ENCODE measurements around the gene S1PR5.
"Not testable (repeated sequence)": the region's sequence is repeated elsewhere in the genome, so short reads cannot be mapped to it uniquely, and the experiment has no call there.

The S1PR5 gene

GRCh38 chr19:10535613-10536012 lies 18.4 kb upstream of the S1PR5 start:
- Histone ChIP-seq H3K27ac (ENCODE audit: low read length) (no peak overlapping the region), H4K20me1 (ENCODE audit: insufficient read depth, low read length) (no peaks in the 10 kb centered on the region), H3K79me2 (ENCODE audit: insufficient read depth, low read length) (no peaks in the 10 kb centered on the region), H3K36me3 (ENCODE audit: insufficient read depth, low read length) (no peaks in the 10 kb centered on the region), H3K4me3 (ENCODE audit: low read depth in 1 of 2, low read length in 2 of 2) (no peak overlapping the region), H2AFZ (ENCODE audit: low read depth, low read length) (no peak overlapping the region), H3K27me3 (ENCODE audit: insufficient read depth, low read length, poor library complexity) (no peaks in the 10 kb centered on the region), H3K4me2 (ENCODE audit: insufficient read depth, low read length) (no peak overlapping the region), H3K9ac (ENCODE audit: low read depth, low read length) (no peak overlapping the region), H3K4me1 (ENCODE audit: insufficient read depth, low read length) (no peaks in the 10 kb centered on the region), H3K9me3 (ENCODE audit: insufficient read depth, low read length, severe bottlenecking) (no peaks in the 10 kb centered on the region)
- DNase-seq (no peak), ATAC-seq (ENCODE audit: insufficient read depth, low read depth) (no peak)
- TF ChIP-seq CTCF (IDR thresholded peaks at IDR 0.05; ENCODE audit: borderline replicate concordance, extremely low read depth, low read length, poor library complexity, severe bottlenecking) (no peak), EZH2 (IDR thresholded peaks at IDR 0.05; ENCODE audit: borderline replicate concordance, low read depth, low read length, severe bottlenecking) (no peak)

GRCh38 chr19:10533646-10534386 lies 16.6 kb upstream of the S1PR5 start:
- Histone ChIP-seq H3K9ac (ENCODE audit: low read depth, low read length) (no peak overlapping the region), H3K4me3 (ENCODE audit: low read depth in 1 of 2, low read length in 2 of 2) (no peak overlapping the region), H3K27ac (ENCODE audit: low read length) (no peak overlapping the region), H3K27me3 (ENCODE audit: insufficient read depth, low read length, poor library complexity) (no peaks in the 10 kb centered on the region), H2AFZ (ENCODE audit: low read depth, low read length) (no peak overlapping the region), H3K4me1 (ENCODE audit: insufficient read depth, low read length) (no peaks in the 10 kb centered on the region), H3K9me3 (ENCODE audit: insufficient read depth, low read length, severe bottlenecking) (no peaks in the 10 kb centered on the region), H3K79me2 (ENCODE audit: insufficient read depth, low read length) (no peaks in the 10 kb centered on the region), H3K36me3 (ENCODE audit: insufficient read depth, low read length) (no peaks in the 10 kb centered on the region), H3K4me2 (ENCODE audit: insufficient read depth, low read length) (no peak overlapping the region), H4K20me1 (ENCODE audit: insufficient read depth, low read length) (no peaks in the 10 kb centered on the region)
- no peak for DNase-seq
- no peak for ATAC-seq (ENCODE audit: insufficient read depth, low read depth)
- TF ChIP-seq EZH2 (IDR thresholded peaks at IDR 0.05; ENCODE audit: borderline replicate concordance, low read depth, low read length, severe bottlenecking): no peak

GRCh38 chr19:10532457-10532856 lies 15.2 kb upstream of the S1PR5 start:
- Histone ChIP-seq H4K20me1 (ENCODE audit: insufficient read depth, low read length) (no peaks in the 10 kb centered on the region), H2AFZ (ENCODE audit: low read depth, low read length) (no peak overlapping the region), H3K27ac (ENCODE audit: low read length) (no peak overlapping the region), H3K36me3 (ENCODE audit: insufficient read depth, low read length) (no peaks in the 10 kb centered on the region), H3K4me3 (ENCODE audit: low read depth in 1 of 2, low read length in 2 of 2) (no peak overlapping the region), H3K27me3 (ENCODE audit: insufficient read depth, low read length, poor library complexity) (no peaks in the 10 kb centered on the region), H3K4me2 (ENCODE audit: insufficient read depth, low read length) (no peak overlapping the region), H3K4me1 (ENCODE audit: insufficient read depth, low read length) (no peaks in the 10 kb centered on the region), H3K79me2 (ENCODE audit: insufficient read depth, low read length) (no peaks in the 10 kb centered on the region), H3K9me3 (ENCODE audit: insufficient read depth, low read length, severe bottlenecking) (no peaks in the 10 kb centered on the region), H3K9ac (ENCODE audit: low read depth, low read length) (no peak overlapping the region)
- no peak for ATAC-seq (ENCODE audit: insufficient read depth, low read depth)
- TF ChIP-seq EZH2 (IDR thresholded peaks at IDR 0.05; ENCODE audit: borderline replicate concordance, low read depth, low read length, severe bottlenecking) (no peak), CTCF (IDR thresholded peaks at IDR 0.05; ENCODE audit: borderline replicate concordance, extremely low read depth, low read length, poor library complexity, severe bottlenecking) (no peak)
- no peak for DNase-seq

GRCh38 chr19:10526887-10527286 lies 9.6 kb upstream of the S1PR5 start:
- ATAC-seq (ENCODE audit: insufficient read depth, low read depth); DNase-seq; H3K9ac ChIP-seq (ENCODE audit: low read depth, low read length); H3K79me2 ChIP-seq (ENCODE audit: insufficient read depth, low read length); H3K4me2 ChIP-seq (ENCODE audit: insufficient read depth, low read length); H3K27ac ChIP-seq (ENCODE audit: low read length); H2AFZ ChIP-seq (ENCODE audit: low read depth, low read length); H3K9me3 ChIP-seq (ENCODE audit: insufficient read depth, low read length, severe bottlenecking); H3K4me1 ChIP-seq (ENCODE audit: insufficient read depth, low read length); H4K20me1 ChIP-seq (ENCODE audit: insufficient read depth, low read length); H3K36me3 ChIP-seq (ENCODE audit: insufficient read depth, low read length); H3K27me3 ChIP-seq (ENCODE audit: insufficient read depth, low read length, poor library complexity); H3K4me3 ChIP-seq (ENCODE audit: low read depth in 1 of 2, low read length in 2 of 2): not testable (repeated sequence)
